NCI-H2196 treated with DMSO at 0.1 percent for 48 hours (cell line): ENCODE measurements around the gene RIPOR3.
"Not testable (repeated sequence)": the region's sequence is repeated elsewhere in the genome, so short reads cannot be mapped to it uniquely, and the experiment has no call there.

Experiments
- DNase-seq: peaks from one replicate; lab custom pipeline; 2025; ENCODE audit not compliant: unreplicated experiment; lab: John Stamatoyannopoulos, UW

RIPOR3 gene

GRCh38 chr20:50611128-50611810 is 80.1 kb downstream of the RIPOR3 start:
- DNase-seq: no peak

- no peak for DNase-seq
Observed at GRCh38 chr20:50610212-50610718, 81.1 kb downstream of the RIPOR3 start.

GRCh38 chr20:50609438-50609989 is 81.8 kb downstream of the RIPOR3 start:
- no peak for DNase-seq

GRCh38 chr20:50608750-50609104 is 82.6 kb downstream of the RIPOR3 start:
- no peak for DNase-seq

- no peak for DNase-seq
Observed at GRCh38 chr20:50607850-50608749, 83.2 kb downstream of the RIPOR3 start.

- no peak for DNase-seq
Observed at GRCh38 chr20:50607436-50607835, 83.9 kb downstream of the RIPOR3 start.

GRCh38 chr20:50605136-50605535 is 86.2 kb downstream of the RIPOR3 start:
- DNase-seq: no peak

- DNase-seq: no peak
Observed at GRCh38 chr20:50604451-50604850, 86.9 kb downstream of the RIPOR3 start.

GRCh38 chr20:50602432-50603088 is 88.8 kb downstream of the RIPOR3 start:
- DNase-seq: no peak

- no peak for DNase-seq
Observed at GRCh38 chr20:50601511-50602431, 89.6 kb downstream of the RIPOR3 start.

GRCh38 chr20:50600281-50600895 is 91.0 kb downstream of the RIPOR3 start:
- DNase-seq: no peak

- not testable (repeated sequence) for DNase-seq
Observed at GRCh38 chr20:50598768-50599167, 92.6 kb downstream of the RIPOR3 start.

GRCh38 chr20:50598074-50598473 is 93.3 kb downstream of the RIPOR3 start:
- no peak for DNase-seq

- DNase-seq: no peak
Observed at GRCh38 chr20:50597406-50597969, 93.9 kb downstream of the RIPOR3 start.

- DNase-seq: no peak
Observed at GRCh38 chr20:50596694-50597021, 94.7 kb downstream of the RIPOR3 start.

- no peak for DNase-seq
Observed at GRCh38 chr20:50595988-50596693, 95.2 kb downstream of the RIPOR3 start.

- no peak for DNase-seq
Observed at GRCh38 chr20:50595433-50595895, 95.9 kb downstream of the RIPOR3 start.

GRCh38 chr20:50594591-50595432 is 96.5 kb downstream of the RIPOR3 start:
- no peak for DNase-seq
